Measurements from ENCODE around the gene FCER1A.

Gene FCER1A

GRCh38 chr1:159352436-159352835 is 50.3 kb downstream of the FCER1A start:
- no peak for DNase-seq (ENCODE audit: low spot score)
